ENCODE results near the gene CHERP. TPM values are rescaled to one million over a fixed set of nuclear protein-coding genes. Genes with fewer than 3 reads are reported as not detected.
"Not testable (repeated sequence)": the region's sequence is repeated elsewhere in the genome, so short reads cannot be mapped to it uniquely, and the experiment has no call there.

Gene CHERP
- total RNA-seq, 1 experiment from 2014 or later: 5.9 TPM

DNA sequence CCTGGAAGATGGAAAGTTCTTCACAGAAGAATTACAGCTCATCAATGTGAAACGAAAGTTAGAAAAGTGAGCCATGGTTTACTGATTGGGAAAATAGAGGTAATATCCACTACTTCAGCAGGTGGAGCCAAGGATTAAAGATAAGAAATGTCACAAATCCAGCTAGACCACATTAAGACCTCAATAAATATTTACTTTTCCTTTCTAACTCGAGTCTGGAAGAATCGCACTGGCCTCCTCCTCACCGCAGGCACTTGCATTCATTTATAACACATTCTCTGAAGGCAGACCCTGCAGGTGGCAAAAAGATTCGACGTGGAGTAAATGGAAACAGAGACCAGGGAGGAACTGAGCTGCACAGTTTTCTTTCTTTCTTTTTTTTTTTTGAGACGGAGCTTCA lies 22.6 kb upstream of the CHERP start:
- Histone ChIP-seq H2AFZ (ENCODE audit: low read length) (no peak overlapping the region), H3K4me3 (ENCODE audit: low read length) (no peak overlapping the region), H3K9me3 (ENCODE audit: low read length) (no peaks in the 10 kb centered on the region), H3K9ac (ENCODE audit: low read length) (no peak overlapping the region), H3K36me3 (ENCODE audit: insufficient read depth, low read length) (peaks cover 45% of the 10 kb centered on the region), H3K27me3 (ENCODE audit: low read length) (no peaks in the 10 kb centered on the region), H3K79me2 (ENCODE audit: low read length) (peaks cover 26% of the 10 kb centered on the region), H3K4me2 (ENCODE audit: low read depth, low read length, poor library complexity, severe bottlenecking) (no peak overlapping the region), H4K20me1 (ENCODE audit: insufficient read depth, low read depth, low read length) (peaks cover 4% of the 10 kb centered on the region; the same call in 1 of the 2 replicates), H3K4me1 (ENCODE audit: low read length) (no peaks in the 10 kb centered on the region), H3K9me2 (replicated peaks; ENCODE audit: insufficient read depth, low read length) (no peaks in the 10 kb centered on the region), H3K27ac (ENCODE audit: low read length) (no peak overlapping the region)
- no peak for DNase-seq

DNA sequence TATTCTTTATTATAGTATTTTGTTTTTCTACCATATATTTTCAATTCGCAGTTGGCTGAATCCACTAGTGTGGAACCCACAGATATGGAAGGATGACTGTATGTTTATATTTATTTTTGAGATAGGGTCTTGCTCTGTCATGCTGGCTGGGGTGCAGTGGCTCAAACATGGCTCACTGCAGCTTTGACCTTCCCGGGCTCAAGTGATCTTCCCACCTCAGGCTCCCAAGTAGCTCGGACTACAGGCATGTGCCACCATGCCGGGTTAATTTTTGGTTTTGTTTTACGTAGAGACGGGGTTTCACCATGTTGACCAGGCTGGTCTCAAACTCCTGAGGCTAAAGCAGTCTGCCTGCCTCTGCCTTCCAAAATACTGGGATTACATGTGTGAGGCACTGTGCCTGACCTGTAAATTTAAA lies 20.4 kb upstream of the CHERP start:
- no peaks in the 10 kb centered on the region for H3K27me3 ChIP-seq (ENCODE audit: low read length)
- DNase-seq: no peak
- peaks cover 38% of the 10 kb centered on the region for H3K36me3 ChIP-seq (ENCODE audit: insufficient read depth, low read length)
- H3K4me2 ChIP-seq (ENCODE audit: low read depth, low read length, poor library complexity, severe bottlenecking): no peak overlapping the region
- H3K9me2 ChIP-seq (replicated peaks; ENCODE audit: insufficient read depth, low read length): no peaks in the 10 kb centered on the region
- no peaks in the 10 kb centered on the region for H3K9me3 ChIP-seq (ENCODE audit: low read length)
- no peak overlapping the region for H3K27ac ChIP-seq (ENCODE audit: low read length)
- no peak overlapping the region for H3K4me3 ChIP-seq (ENCODE audit: low read length)
- H3K79me2 ChIP-seq (ENCODE audit: low read length): peaks cover 11% of the 10 kb centered on the region
- no peak overlapping the region for H2AFZ ChIP-seq (ENCODE audit: low read length)
- H3K4me1 ChIP-seq (ENCODE audit: low read length): no peaks in the 10 kb centered on the region
- no peak overlapping the region for H3K9ac ChIP-seq (ENCODE audit: low read length)
- no peaks in the 10 kb centered on the region for H4K20me1 ChIP-seq (ENCODE audit: insufficient read depth, low read depth, low read length)

DNA sequence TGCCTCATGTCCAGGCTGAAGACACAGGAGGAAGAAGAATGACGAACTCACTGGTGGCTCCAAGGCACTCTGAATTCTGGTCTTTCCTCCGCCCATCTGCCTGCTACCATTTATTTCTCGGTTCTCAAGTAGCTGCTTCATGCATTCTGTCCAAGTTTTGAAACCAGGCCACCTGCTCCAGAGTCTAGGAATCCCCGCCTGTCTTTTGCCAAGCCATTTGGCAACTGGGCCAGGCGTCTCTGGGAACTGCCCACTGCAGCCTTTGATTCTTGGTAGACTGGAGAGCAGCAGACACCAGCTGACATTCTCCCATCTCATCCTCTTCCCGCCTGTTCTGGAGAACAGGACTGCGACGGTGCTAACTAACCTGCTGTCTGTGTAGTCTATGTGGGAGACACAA lies 19.1 kb upstream of the CHERP start:
- no peak for DNase-seq
- Histone ChIP-seq H3K4me2 (ENCODE audit: low read depth, low read length, poor library complexity, severe bottlenecking) (no peak overlapping the region), H4K20me1 (ENCODE audit: insufficient read depth, low read depth, low read length) (no peaks in the 10 kb centered on the region), H3K79me2 (ENCODE audit: low read length) (peaks cover 11% of the 10 kb centered on the region), H3K27me3 (ENCODE audit: low read length) (no peaks in the 10 kb centered on the region), H3K27ac (ENCODE audit: low read length) (no peak overlapping the region), H3K9ac (ENCODE audit: low read length) (no peak overlapping the region), H3K4me3 (ENCODE audit: low read length) (no peak overlapping the region), H3K9me2 (replicated peaks; ENCODE audit: insufficient read depth, low read length) (no peaks in the 10 kb centered on the region), H3K36me3 (ENCODE audit: insufficient read depth, low read length) (peaks cover 26% of the 10 kb centered on the region; the same call in 1 of the 2 replicates), H2AFZ (ENCODE audit: low read length) (no peak overlapping the region), H3K4me1 (ENCODE audit: low read length) (no peaks in the 10 kb centered on the region), H3K9me3 (ENCODE audit: low read length) (no peaks in the 10 kb centered on the region)

DNA sequence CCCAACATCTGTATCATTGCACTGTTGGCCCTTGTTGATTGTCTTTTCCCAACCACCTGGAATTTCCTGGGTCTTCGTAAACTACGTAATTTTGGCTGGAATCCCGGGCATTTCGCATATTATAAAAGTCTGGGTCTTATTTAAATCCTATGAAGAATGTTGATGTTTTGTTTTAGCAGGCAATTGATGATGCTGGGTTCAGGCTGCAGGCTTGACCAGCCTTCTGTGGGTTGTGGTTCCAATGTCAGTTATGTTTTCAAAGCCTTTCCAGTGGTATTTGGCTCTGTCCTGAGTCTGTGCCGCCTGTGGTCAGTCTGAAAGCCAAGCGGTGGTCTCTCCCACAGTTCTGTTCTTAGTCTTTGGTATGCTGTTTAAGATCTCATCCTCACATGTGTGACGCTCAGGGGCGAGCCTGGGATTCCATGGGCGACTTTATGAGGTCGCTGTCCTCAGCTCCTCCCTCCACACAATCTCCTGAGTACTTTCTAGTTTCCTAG lies 17.6 kb upstream of the CHERP start:
- Histone ChIP-seq H3K9ac (ENCODE audit: low read length) (no peak overlapping the region), H3K4me2 (ENCODE audit: low read depth, low read length, poor library complexity, severe bottlenecking) (no peak overlapping the region), H3K4me1 (ENCODE audit: low read length) (no peaks in the 10 kb centered on the region), H2AFZ (ENCODE audit: low read length) (no peak overlapping the region), H3K27ac (ENCODE audit: low read length) (no peak overlapping the region), H3K27me3 (ENCODE audit: low read length) (no peaks in the 10 kb centered on the region), H3K9me3 (ENCODE audit: low read length) (no peaks in the 10 kb centered on the region), H3K79me2 (ENCODE audit: low read length) (peaks cover 11% of the 10 kb centered on the region), H3K9me2 (replicated peaks; ENCODE audit: insufficient read depth, low read length) (no peaks in the 10 kb centered on the region), H3K36me3 (ENCODE audit: insufficient read depth, low read length) (peaks cover 23% of the 10 kb centered on the region; the same call in 1 of the 2 replicates), H4K20me1 (ENCODE audit: insufficient read depth, low read depth, low read length) (no peaks in the 10 kb centered on the region), H3K4me3 (ENCODE audit: low read length) (no peak overlapping the region)
- no peak for DNase-seq

DNA sequence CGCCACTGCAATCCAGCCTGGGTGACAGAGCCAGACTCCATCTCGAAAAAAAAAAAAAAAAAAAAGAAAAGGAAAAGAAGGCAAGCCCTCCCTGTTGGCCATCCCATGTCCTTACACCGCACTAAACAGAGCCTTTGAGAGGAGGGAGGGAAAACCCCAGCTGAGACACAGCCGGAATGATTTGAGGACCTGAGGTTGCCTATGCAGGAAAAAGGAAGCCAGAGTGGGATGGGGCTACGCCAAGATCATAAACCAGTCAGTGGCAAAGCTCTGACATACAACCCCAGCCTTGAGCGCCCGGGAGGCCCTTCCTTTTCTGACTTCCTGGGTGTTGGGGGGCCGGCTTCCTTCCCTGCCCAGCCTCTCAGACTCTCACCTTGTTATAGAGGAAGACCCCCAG lies 12.5 kb upstream of the CHERP start:
- Histone ChIP-seq H3K4me3 (ENCODE audit: low read length) (no peak overlapping the region), H3K36me3 (ENCODE audit: insufficient read depth, low read length) (peaks cover 8% of the 10 kb centered on the region; the same call in 1 of the 2 replicates), H4K20me1 (ENCODE audit: insufficient read depth, low read depth, low read length) (no peaks in the 10 kb centered on the region), H3K27ac (ENCODE audit: low read length) (no peak overlapping the region), H2AFZ (ENCODE audit: low read length) (no peak overlapping the region), H3K9ac (ENCODE audit: low read length) (no peak overlapping the region), H3K4me2 (ENCODE audit: low read depth, low read length, poor library complexity, severe bottlenecking) (no peak overlapping the region), H3K9me2 (replicated peaks; ENCODE audit: insufficient read depth, low read length) (no peaks in the 10 kb centered on the region), H3K4me1 (ENCODE audit: low read length) (no peaks in the 10 kb centered on the region), H3K79me2 (ENCODE audit: low read length) (no peaks in the 10 kb centered on the region; the same call in 1 of the 2 replicates), H3K9me3 (ENCODE audit: low read length) (no peaks in the 10 kb centered on the region), H3K27me3 (ENCODE audit: low read length) (no peaks in the 10 kb centered on the region)
- DNase-seq: no peak

- not testable (repeated sequence) for H3K4me3 ChIP-seq (ENCODE audit: low read length); H3K9ac ChIP-seq (ENCODE audit: low read length); H3K9me2 ChIP-seq (replicated peaks; ENCODE audit: insufficient read depth, low read length); H3K79me2 ChIP-seq (ENCODE audit: low read length); H3K27ac ChIP-seq (ENCODE audit: low read length); H3K27me3 ChIP-seq (ENCODE audit: low read length); H3K9me3 ChIP-seq (ENCODE audit: low read length); H3K4me2 ChIP-seq (ENCODE audit: low read depth, low read length, poor library complexity, severe bottlenecking); DNase-seq; H4K20me1 ChIP-seq (ENCODE audit: insufficient read depth, low read depth, low read length); H3K36me3 ChIP-seq (ENCODE audit: insufficient read depth, low read length); H3K4me1 ChIP-seq (ENCODE audit: low read length); H2AFZ ChIP-seq (ENCODE audit: low read length)
Observed at GRCh38 chr19:16551902-16552301, 9.7 kb upstream of the CHERP start.

- no peaks in the 10 kb centered on the region for H4K20me1 ChIP-seq (ENCODE audit: insufficient read depth, low read depth, low read length)
- H3K4me3 ChIP-seq (ENCODE audit: low read length): no peak overlapping the region
- H3K4me1 ChIP-seq (ENCODE audit: low read length): peaks cover 16% of the 10 kb centered on the region
- H3K9ac ChIP-seq (ENCODE audit: low read length): no peak overlapping the region
- peaks cover under 1% of the 10 kb centered on the region for H3K79me2 ChIP-seq (ENCODE audit: low read length)
- DNase-seq: no peak
- peaks cover 3% of the 10 kb centered on the region; the same call in 1 of the 2 replicates for H3K36me3 ChIP-seq (ENCODE audit: insufficient read depth, low read length)
- H3K9me3 ChIP-seq (ENCODE audit: low read length): no peaks in the 10 kb centered on the region
- H3K27ac ChIP-seq (ENCODE audit: low read length): no peak overlapping the region
- no peaks in the 10 kb centered on the region for H3K27me3 ChIP-seq (ENCODE audit: low read length)
- no peak overlapping the region for H2AFZ ChIP-seq (ENCODE audit: low read length)
- H3K4me2 ChIP-seq (ENCODE audit: low read depth, low read length, poor library complexity, severe bottlenecking): no peak overlapping the region
- H3K9me2 ChIP-seq (replicated peaks; ENCODE audit: insufficient read depth, low read length): no peaks in the 10 kb centered on the region
Observed at GRCh38 chr19:16548956-16549355, 6.7 kb upstream of the CHERP start.

- Histone ChIP-seq H3K27me3 (ENCODE audit: low read length) (no peaks in the 10 kb centered on the region), H3K4me1 (ENCODE audit: low read length) (peaks cover 33% of the 10 kb centered on the region), H4K20me1 (ENCODE audit: insufficient read depth, low read depth, low read length) (peaks cover 19% of the 10 kb centered on the region), H3K27ac (ENCODE audit: low read length) (peak overlapping the region; percentile 87), H3K4me3 (ENCODE audit: low read length) (0 out of 2 replicates have a peak overlapping the region, but pooled peaks have one; percentile 2), H3K9me2 (replicated peaks; ENCODE audit: insufficient read depth, low read length) (no peaks in the 10 kb centered on the region), H3K36me3 (ENCODE audit: insufficient read depth, low read length) (peaks cover 11% of the 10 kb centered on the region), H3K9ac (ENCODE audit: low read length) (peak overlapping the region; percentile 39), H3K9me3 (ENCODE audit: low read length) (no peaks in the 10 kb centered on the region), H2AFZ (ENCODE audit: low read length) (no peak overlapping the region), H3K4me2 (ENCODE audit: low read depth, low read length, poor library complexity, severe bottlenecking) (peak overlapping the region; percentile 28), H3K79me2 (ENCODE audit: low read length) (peaks cover 42% of the 10 kb centered on the region)
- peak; percentile 72 for DNase-seq
Observed at GRCh38 chr19:16544473-16545231, 2.4 kb upstream of the CHERP start.
